ENCODE data around the gene PRKAG2. TPM values are rescaled to one million over a fixed set of nuclear protein-coding genes. Genes with fewer than 3 reads are reported as not detected.

The PRKAG2 gene
- total RNA-seq, 1 donor from 2014 or later: 21.1 TPM

GRCh38 chr7:151706277-151707104 is 170.4 kb downstream of the PRKAG2 start:
- Histone ChIP-seq H3K27me3 (ENCODE audit: control insufficient read depth, insufficient read depth, low read length) (peaks cover 3% of the 10 kb centered on the region), H3K36me3 (ENCODE audit: control insufficient read depth, insufficient read depth, low read length) (no peaks in the 10 kb centered on the region), H3K4me3 (ENCODE audit: low read depth, low read length) (no peak overlapping the region)
- DNase-seq (ENCODE audit: low read depth): no peak
- TF ChIP-seq, protein P1, sequence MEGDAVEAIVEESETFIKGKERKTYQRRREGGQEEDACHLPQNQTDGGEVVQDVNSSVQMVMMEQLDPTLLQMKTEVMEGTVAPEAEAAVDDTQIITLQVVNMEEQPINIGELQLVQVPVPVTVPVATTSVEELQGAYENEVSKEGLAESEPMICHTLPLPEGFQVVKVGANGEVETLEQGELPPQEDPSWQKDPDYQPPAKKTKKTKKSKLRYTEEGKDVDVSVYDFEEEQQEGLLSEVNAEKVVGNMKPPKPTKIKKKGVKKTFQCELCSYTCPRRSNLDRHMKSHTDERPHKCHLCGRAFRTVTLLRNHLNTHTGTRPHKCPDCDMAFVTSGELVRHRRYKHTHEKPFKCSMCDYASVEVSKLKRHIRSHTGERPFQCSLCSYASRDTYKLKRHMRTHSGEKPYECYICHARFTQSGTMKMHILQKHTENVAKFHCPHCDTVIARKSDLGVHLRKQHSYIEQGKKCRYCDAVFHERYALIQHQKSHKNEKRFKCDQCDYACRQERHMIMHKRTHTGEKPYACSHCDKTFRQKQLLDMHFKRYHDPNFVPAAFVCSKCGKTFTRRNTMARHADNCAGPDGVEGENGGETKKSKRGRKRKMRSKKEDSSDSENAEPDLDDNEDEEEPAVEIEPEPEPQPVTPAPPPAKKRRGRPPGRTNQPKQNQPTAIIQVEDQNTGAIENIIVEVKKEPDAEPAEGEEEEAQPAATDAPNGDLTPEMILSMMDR (IDR thresholded peaks at IDR 0.05; ENCODE audit: insufficient read depth, low read length, poor library complexity, severe bottlenecking): no peak

DNA sequence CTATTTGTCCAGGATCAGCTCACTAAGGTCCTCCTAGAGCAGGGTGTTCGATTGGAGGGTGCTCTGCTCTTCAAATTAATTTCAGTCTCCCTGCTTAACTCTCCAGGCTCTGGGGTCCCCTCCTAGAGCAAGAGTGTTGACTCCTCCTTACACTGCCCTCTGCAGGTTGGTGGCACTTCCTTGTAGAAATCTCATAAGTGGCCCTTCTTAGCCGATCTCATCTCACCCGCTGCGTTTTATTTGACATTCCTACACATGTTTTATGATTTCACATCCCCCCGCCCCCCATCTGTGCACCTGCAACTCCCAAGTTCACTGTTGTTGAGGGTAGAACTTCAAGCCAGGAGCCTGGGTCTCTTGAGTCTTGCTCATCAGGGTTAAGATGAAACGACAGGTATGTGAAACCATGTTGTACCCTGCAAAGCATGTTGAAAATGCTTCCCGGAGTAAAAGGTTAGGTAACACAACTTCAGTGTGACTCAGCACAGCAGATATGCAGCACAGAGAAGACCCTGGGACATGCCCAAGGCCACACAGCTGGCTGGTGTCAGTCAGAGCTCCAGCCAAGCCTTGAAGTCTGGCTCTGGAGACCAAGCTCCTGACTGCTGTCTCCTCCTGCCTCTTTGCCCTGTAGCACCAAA is 171.2 kb downstream of the PRKAG2 start:
- H3K4me3 ChIP-seq (ENCODE audit: low read depth, low read length): no peak overlapping the region
- TF ChIP-seq, protein P1 (IDR thresholded peaks at IDR 0.05; ENCODE audit: insufficient read depth, low read length, poor library complexity, severe bottlenecking): peak; percentile 59
- no peak for DNase-seq (ENCODE audit: low read depth)

DNA sequence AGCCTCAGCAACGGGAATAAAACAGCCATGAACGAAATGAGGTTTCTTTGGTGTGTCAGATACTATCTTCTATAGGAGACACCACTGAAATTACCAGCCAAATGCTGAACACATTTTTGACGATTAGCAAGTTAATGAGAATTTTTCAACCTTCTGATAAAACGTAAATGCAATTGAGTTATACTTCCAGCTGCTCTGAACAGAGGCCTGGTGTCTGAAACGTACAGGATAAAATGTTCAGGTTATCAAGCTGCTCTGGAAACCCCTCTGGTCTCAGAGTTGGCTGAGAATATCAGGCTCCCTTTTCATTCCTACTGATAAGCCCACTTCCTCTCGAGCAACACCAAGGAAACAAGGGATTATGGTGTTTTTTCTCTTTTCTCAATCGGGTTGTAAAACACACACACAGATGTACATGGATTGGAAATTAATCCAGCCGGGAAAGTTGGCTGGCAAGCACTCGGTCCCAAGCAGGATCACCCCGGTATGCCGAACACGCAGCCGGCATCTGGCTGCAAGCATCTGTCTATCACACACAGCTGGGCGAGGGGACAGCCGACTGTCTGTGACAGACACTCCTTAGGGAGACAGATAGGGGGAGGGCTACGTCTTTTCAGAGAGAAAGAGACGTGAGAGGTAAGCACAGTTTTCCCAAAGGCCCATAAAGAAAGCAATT is 171.8 kb downstream of the PRKAG2 start:
- Histone ChIP-seq H3K4me3 (ENCODE audit: low read depth, low read length) (no peak overlapping the region), H3K27me3 (ENCODE audit: control insufficient read depth, insufficient read depth, low read length) (peaks cover 3% of the 10 kb centered on the region), H3K36me3 (ENCODE audit: control insufficient read depth, insufficient read depth, low read length) (no peaks in the 10 kb centered on the region)
- TF ChIP-seq, protein P1 (IDR thresholded peaks at IDR 0.05; ENCODE audit: insufficient read depth, low read length, poor library complexity, severe bottlenecking): no peak
- no peak for DNase-seq (ENCODE audit: low read depth)

More for the DNA sequence above, 171.2 kb downstream of the PRKAG2 start:
- no peaks in the 10 kb centered on the region for H3K36me3 ChIP-seq (ENCODE audit: control insufficient read depth, insufficient read depth, low read length)
- peaks cover 3% of the 10 kb centered on the region for H3K27me3 ChIP-seq (ENCODE audit: control insufficient read depth, insufficient read depth, low read length)

- H3K27me3 ChIP-seq (ENCODE audit: control insufficient read depth, insufficient read depth, low read length): peaks cover 3% of the 10 kb centered on the region
- no peak overlapping the region for H3K4me3 ChIP-seq (ENCODE audit: low read depth, low read length)
- DNase-seq (ENCODE audit: low read depth): no peak
- TF ChIP-seq, protein P1 (IDR thresholded peaks at IDR 0.05; ENCODE audit: insufficient read depth, low read length, poor library complexity, severe bottlenecking): no peak
- H3K36me3 ChIP-seq (ENCODE audit: control insufficient read depth, insufficient read depth, low read length): no peaks in the 10 kb centered on the region
Observed at GRCh38 chr7:151704299-151704959, 172.5 kb downstream of the PRKAG2 start.

DNA sequence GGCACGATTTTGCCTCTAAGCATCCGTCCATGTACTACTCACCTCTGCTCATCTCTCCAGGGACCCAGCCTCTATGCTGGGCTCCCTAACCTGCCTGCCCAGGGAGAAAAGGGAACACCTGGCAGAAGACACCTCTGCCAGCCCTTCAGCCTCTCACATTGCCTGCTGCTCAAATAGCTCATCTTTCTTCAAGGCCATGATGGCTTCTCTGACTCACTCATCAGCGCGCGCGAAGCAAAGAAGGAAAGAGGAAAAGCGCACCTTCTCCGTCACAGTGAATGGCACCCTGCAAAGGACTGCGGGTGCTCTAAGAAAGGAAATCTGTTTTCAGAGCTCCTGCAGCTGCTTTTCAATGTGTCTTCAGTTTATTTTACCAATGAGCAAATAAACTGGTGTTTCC is 174.0 kb downstream of the PRKAG2 start:
- Histone ChIP-seq H3K4me3 (ENCODE audit: low read depth, low read length) (no peak overlapping the region), H3K27me3 (ENCODE audit: control insufficient read depth, insufficient read depth, low read length) (peaks cover 3% of the 10 kb centered on the region), H3K36me3 (ENCODE audit: control insufficient read depth, insufficient read depth, low read length) (no peaks in the 10 kb centered on the region)
- TF ChIP-seq, protein P1 (IDR thresholded peaks at IDR 0.05; ENCODE audit: insufficient read depth, low read length, poor library complexity, severe bottlenecking): no peak
- DNase-seq (ENCODE audit: low read depth): no peak
